ENCODE data around the gene KRT33A.
"Not testable (repeated sequence)": the region's sequence is repeated elsewhere in the genome, so short reads cannot be mapped to it uniquely, and the experiment has no call there.

DNA sequence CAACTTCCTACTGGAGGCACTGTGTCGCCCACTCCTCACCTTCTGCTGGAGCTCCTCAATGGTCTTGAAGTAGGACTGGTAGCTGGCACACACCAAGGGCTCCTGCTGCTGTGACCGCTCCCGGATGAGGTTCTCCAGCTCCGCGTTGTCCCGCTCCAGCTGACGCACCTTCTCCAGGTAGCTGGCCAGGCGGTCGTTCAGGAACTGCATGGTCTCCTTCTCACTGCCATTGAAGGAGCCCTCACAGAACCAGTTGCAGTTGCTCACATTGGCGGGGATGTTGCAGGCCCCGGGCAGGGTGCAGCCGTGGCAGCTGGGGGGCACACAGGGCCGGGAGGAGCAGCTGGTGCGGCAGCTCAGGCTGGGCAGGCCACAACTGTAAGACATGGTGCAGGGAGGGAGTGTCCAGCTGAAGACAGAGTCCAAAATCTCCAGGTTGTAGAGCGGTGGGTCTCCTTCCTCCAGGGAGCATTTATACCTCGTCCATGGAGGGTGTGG lies at the start of gene KRT33A:
- TF ChIP-seq, protein P1, sequence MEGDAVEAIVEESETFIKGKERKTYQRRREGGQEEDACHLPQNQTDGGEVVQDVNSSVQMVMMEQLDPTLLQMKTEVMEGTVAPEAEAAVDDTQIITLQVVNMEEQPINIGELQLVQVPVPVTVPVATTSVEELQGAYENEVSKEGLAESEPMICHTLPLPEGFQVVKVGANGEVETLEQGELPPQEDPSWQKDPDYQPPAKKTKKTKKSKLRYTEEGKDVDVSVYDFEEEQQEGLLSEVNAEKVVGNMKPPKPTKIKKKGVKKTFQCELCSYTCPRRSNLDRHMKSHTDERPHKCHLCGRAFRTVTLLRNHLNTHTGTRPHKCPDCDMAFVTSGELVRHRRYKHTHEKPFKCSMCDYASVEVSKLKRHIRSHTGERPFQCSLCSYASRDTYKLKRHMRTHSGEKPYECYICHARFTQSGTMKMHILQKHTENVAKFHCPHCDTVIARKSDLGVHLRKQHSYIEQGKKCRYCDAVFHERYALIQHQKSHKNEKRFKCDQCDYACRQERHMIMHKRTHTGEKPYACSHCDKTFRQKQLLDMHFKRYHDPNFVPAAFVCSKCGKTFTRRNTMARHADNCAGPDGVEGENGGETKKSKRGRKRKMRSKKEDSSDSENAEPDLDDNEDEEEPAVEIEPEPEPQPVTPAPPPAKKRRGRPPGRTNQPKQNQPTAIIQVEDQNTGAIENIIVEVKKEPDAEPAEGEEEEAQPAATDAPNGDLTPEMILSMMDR (IDR thresholded peaks at IDR 0.05; ENCODE audit: low read depth, low read length) = not testable (repeated sequence)
- TF ChIP-seq, protein P2, sequence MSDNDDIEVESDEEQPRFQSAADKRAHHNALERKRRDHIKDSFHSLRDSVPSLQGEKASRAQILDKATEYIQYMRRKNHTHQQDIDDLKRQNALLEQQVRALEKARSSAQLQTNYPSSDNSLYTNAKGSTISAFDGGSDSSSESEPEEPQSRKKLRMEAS (IDR thresholded peaks at IDR 0.05; ENCODE audit: low read depth, low read length) = not testable (repeated sequence)
- TF ChIP-seq POLR2A (IDR thresholded peaks at IDR 0.05; ENCODE audit: extremely low read depth, insufficient read length) = not testable (repeated sequence)
